BLaER1 treated with 17β-estradiol and CSF1 and Interleukin-3, amounts not matched to agents 10 nM and 100 nM (cell line): ENCODE measurements around the gene TMEM127.
"Not testable (repeated sequence)": the region's sequence is repeated elsewhere in the genome, so short reads cannot be mapped to it uniquely, and the experiment has no call there.

Source experiments
- H3K27ac ChIP-seq, 11 experiments: shearing (Covaris generic); formaldehyde crosslinking; 2 replicates each; pipeline ENCODE4 v1.8.1; 2022
- H3K27me3 ChIP-seq, 11 experiments: shearing (Covaris generic); formaldehyde crosslinking; 2 replicates each; pipeline ENCODE4 v1.8.1; 2022
- H3K36me3 ChIP-seq, 11 experiments: shearing (Covaris generic); formaldehyde crosslinking; 2 replicates each; pipeline ENCODE4 v1.8.1; 2022
- H3K4me1 ChIP-seq, 10 experiments: shearing (Covaris generic); formaldehyde crosslinking; 2 replicates each; pipeline ENCODE4 v1.8.1; 2022
- H3K4me2 ChIP-seq, 11 experiments: shearing (Covaris generic); formaldehyde crosslinking; 2 replicates each; pipeline ENCODE4 v1.8.1; 2022
- H3K4me3 ChIP-seq, 10 experiments: shearing (Covaris generic); formaldehyde crosslinking; 2 replicates each; pipeline ENCODE4 v1.8.1; 2022
- H3K9ac ChIP-seq, 11 experiments: shearing (Covaris generic); formaldehyde crosslinking; 2 replicates each; pipeline ENCODE4 v1.8.1; 2022
- H3K9me3 ChIP-seq, 11 experiments: shearing (Covaris generic); formaldehyde crosslinking; replicated peaks in 1 of 11; 2 replicates each; pipeline ENCODE4 v1.8.1; 2022
- H4K20me1 ChIP-seq, 11 experiments: shearing (Covaris generic); formaldehyde crosslinking; 2 replicates each; pipeline ENCODE4 v1.8.1; 2022
- Cebpa-rat ChIP-seq, 11 experiments: shearing (Covaris generic); IDR thresholded peaks; 2 replicates each; pipeline ENCODE4 v1.8.1; 2022

Gene TMEM127

DNA sequence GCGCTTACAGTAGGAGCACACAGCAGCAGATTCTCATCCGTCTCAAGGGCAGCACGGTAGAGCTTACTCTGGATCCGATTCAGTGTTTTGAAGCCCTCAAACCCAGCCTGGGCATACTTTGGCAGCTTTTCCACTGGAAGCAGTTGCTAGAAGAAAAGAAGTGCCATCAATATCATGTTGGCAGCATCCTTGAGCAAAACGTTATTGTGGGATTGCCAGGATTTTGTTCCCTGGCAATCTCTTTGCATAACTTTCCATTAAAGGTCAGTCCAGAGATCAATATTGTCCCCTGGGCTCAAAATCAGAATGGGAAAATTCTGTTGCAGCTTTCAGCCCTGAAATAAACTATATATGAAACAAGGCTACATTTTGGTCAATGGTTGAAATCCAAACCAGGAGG, 31.1 kb upstream of the TMEM127 start:
- peaks cover 100% of the 10 kb centered on the region in 11 experiments for H3K36me3 ChIP-seq
- H3K27me3 ChIP-seq: no peaks in the 10 kb centered on the region
- H4K20me1 ChIP-seq: peaks cover 9 to 88% (median 65%) of the 10 kb centered on the region in 11 experiments; a peak in 21 of 22 replicates

DNA sequence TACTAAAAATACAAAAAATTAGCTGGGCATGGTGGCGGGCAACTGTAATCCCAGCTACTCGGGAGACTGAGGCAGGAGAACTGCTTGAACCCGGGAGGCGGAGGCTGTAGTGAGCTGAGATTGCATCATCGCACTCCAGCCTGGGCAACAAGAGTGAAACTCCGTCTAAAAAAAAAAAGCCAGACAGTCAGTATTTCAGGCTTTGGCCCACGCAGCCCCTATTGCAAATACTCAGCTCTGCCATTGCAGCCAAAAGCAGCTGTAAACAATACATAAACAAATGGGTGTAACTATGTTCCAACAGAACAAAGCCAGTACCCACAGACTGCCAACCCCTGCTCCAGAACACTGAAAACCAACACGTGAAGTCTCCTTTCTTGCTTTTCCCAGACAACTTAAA, 28.5 kb upstream of the TMEM127 start:
- H3K4me2 ChIP-seq, H3K9me3 ChIP-seq, H3K4me1 ChIP-seq, H3K27me3 ChIP-seq, H3K27ac ChIP-seq, H3K4me3 ChIP-seq: not testable (repeated sequence)
- peaks cover 100% of the 10 kb centered on the region in 11 experiments for H3K36me3 ChIP-seq
- H4K20me1 ChIP-seq: peaks cover 0 to 74% (median 53%) of the 10 kb centered on the region in 11 experiments; a peak in 18 of 22 replicates
- peak in 3 of 11 experiments; percentile 21 to 71 (median 49); a peak in 3 of 22 replicates for TF ChIP-seq Cebpa-rat (IDR thresholded peaks at IDR 0.05)
- peak overlapping the region in 1 of 11 experiments; percentile 3; a peak in 1 of 22 replicates for H3K9ac ChIP-seq

More for the DNA sequence above, 31.1 kb upstream of the TMEM127 start:
- Histone ChIP-seq H3K9me3 (no peaks in the 10 kb centered on the region), H3K9ac (no peak overlapping the region; a peak in 1 of 22 replicates), H3K4me2 (no peak overlapping the region), H3K27ac (no peak overlapping the region), H3K4me3 (no peak overlapping the region), H3K4me1 (0 out of 20 replicates have a peak, but pooled peaks cover 0 to 6% (median 0%) of the 10 kb centered on the region in 10 experiments)
- no peak for TF ChIP-seq Cebpa-rat (IDR thresholded peaks at IDR 0.05)

DNA sequence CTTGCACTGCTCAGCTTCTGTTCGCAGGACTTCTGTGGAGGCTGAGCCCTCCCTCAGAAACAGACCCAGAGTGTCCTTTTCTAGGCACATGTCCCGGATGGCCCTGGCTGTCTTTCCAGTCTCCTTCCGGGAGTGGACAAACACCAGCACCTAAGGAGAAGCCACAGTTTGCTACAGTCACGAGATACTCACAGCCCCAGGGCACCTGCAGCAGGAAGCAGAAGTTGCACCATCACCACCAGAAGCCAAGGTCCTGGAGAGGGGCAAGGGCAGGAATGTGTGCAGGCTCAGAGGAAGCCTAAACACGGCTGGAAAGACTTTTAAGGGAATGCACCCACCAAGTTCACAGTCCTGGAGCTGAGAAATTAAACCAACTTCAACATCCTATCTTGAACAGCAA, 26.0 kb upstream of the TMEM127 start:
- H3K4me1 ChIP-seq: no peaks in the 10 kb centered on the region
- no peak overlapping the region for H3K4me2 ChIP-seq
- H3K4me3 ChIP-seq: no peak overlapping the region
- no peak overlapping the region; a peak in 1 of 22 replicates for H3K9ac ChIP-seq
- H3K27me3 ChIP-seq: no peaks in the 10 kb centered on the region
- H3K9me3 ChIP-seq: no peaks in the 10 kb centered on the region
- H4K20me1 ChIP-seq: peaks cover 0 to 74% (median 51%) of the 10 kb centered on the region in 11 experiments; a peak in 17 of 22 replicates
- peaks cover 100% of the 10 kb centered on the region in 11 experiments for H3K36me3 ChIP-seq
- TF ChIP-seq Cebpa-rat (IDR thresholded peaks at IDR 0.05): no peak
- no peak overlapping the region for H3K27ac ChIP-seq

DNA sequence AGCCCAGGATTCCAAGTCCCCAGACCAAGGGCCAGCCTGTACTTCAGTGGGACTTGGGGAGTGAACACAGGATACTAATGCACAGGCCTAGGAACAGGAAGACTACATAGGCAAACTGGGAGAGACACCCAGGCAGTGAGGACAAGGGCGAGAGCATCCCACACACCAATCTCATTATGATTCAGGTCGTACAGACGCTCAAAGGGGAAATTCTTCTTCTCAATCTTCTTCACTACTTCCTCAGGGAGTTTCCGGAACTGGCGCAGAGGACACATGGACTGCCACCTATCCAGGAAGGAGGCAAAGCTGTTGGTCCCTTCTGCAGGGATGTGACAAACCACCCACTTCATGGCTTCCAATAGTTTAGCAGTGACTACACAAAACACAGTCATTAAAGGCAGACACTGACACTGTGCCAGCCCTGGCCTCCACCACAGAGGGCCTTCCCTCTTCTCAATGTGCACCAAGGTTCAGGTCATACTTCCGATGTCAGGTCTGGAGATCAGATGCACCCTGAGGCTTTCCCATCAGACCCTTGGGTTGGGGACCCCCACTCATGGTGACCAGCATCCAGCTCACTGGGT, 21.6 kb upstream of the TMEM127 start:
- H3K27ac ChIP-seq: no peak overlapping the region
- no peak overlapping the region for H3K4me3 ChIP-seq
- peaks cover 100% of the 10 kb centered on the region in 11 experiments for H3K36me3 ChIP-seq
- TF ChIP-seq Cebpa-rat (IDR thresholded peaks at IDR 0.05): no peak
- H3K4me1 ChIP-seq: no peaks in the 10 kb centered on the region
- no peak overlapping the region for H3K4me2 ChIP-seq
- H3K9me3 ChIP-seq: no peaks in the 10 kb centered on the region
- no peaks in the 10 kb centered on the region for H3K27me3 ChIP-seq
- peaks cover 0 to 87% (median 61%) of the 10 kb centered on the region in 11 experiments; a peak in 16 of 22 replicates for H4K20me1 ChIP-seq
- H3K9ac ChIP-seq: no peak overlapping the region

DNA sequence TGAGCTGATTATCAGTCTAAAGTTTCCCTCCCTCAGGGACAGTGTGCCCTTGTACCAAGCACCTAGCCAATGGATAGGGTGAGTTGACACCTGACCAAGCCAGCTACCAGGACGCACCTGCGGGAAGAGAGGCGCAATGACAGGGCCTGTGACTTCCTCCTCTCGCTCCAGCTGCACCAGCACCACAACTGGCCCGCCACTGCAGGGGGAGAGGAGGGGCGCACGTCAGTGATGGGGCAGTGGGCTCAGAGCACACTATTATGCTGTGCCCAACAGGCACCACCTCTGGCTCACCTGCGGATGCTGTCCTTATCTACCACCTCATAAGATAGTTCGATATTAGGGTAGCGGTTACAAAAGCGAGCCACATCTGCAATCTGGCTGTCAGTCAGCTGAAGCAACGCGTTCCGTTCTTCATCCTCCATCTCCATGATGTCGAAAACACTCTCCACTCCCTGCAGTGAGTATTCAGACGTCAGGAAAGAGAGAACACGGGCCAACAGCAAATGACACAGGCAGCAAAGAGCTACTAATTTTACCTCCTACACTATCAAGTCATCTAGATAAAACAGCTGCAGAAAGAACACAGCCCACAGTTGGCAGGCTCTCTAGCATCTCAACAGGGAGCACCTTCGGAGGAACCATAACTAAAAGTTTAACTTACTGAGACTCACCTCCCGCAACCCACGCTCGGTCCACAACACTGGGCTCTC, 11.1 kb upstream of the TMEM127 start:
- Histone ChIP-seq H4K20me1 (peaks cover 0 to 88% (median 77%) of the 10 kb centered on the region in 11 experiments; a peak in 17 of 22 replicates), H3K36me3 (peaks cover 97 to 100% (median 100%) of the 10 kb centered on the region in 11 experiments), H3K4me3 (no peak overlapping the region), H3K4me1 (no peaks in the 10 kb centered on the region), H3K4me2 (no peak overlapping the region), H3K27ac (no peak overlapping the region), H3K9ac (peak overlapping the region in 1 of 11 experiments; percentile 15; a peak in 1 of 22 replicates), H3K9me3 (no peaks in the 10 kb centered on the region), H3K27me3 (no peaks in the 10 kb centered on the region)
- no peak for TF ChIP-seq Cebpa-rat (IDR thresholded peaks at IDR 0.05)

DNA sequence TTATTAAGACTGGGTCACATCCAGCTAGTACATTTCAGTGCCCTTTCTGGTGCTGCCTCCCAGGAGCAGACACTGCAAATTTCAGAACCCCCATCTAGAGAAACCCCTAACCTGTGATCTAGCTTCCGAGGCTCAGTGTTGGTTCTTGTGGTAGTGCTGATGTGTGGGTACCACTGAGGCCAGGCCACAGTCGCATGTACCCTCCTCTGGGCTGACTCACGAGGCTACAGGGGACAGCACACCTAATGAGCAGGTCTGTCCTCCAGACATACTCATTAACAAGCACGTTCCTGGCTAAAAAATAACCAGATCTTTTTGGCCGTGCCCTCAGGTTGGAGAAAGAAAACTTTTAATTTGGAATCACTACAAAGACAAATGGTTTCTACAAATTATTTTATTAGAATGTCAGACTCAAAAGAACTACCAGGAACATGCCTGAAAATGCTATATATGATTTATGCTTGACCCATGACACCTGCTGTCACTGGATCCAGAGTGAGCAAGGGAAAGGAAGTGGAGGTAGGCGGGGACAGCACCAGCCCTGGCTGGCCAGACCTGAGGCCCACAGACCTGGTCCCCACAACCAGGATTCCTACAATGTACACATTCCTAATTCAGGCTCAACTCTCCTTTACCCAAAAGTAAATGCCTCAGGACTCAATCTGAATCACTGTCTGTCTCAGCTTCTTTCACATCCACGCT, 8.7 kb upstream of the TMEM127 start:
- H4K20me1 ChIP-seq: peaks cover 0 to 96% (median 78%) of the 10 kb centered on the region in 11 experiments; a peak in 20 of 22 replicates
- no peaks in the 10 kb centered on the region for H3K4me1 ChIP-seq
- H3K27me3 ChIP-seq: no peaks in the 10 kb centered on the region
- H3K27ac ChIP-seq: no peak overlapping the region
- H3K36me3 ChIP-seq: peaks cover 96 to 100% (median 100%) of the 10 kb centered on the region in 11 experiments
- TF ChIP-seq Cebpa-rat (IDR thresholded peaks at IDR 0.05): no peak
- no peaks in the 10 kb centered on the region for H3K9me3 ChIP-seq
- no peak overlapping the region for H3K4me3 ChIP-seq
- H3K9ac ChIP-seq: peak overlapping the region in 1 of 11 experiments; percentile 19; a peak in 1 of 22 replicates
- H3K4me2 ChIP-seq: no peak overlapping the region

DNA sequence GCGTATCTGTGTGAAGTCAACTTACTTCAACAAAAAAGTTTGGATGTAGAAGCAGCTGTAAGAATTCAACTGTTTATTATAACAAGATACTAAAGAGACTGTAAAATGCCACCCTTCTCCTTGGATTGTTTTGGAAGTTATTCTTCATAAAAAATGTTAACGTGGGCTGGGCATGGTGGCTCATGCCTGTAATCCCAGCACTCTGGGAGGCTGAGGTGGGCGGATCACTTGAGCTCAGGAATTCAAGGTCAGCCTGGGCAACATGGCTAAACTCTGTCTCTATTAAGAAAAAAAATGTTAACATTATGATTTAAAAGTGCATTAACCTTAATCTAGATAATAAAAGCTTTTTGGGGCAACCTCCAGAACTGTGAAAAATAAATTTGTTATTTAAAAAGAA, 8.0 kb upstream of the TMEM127 start:
- Histone ChIP-seq H3K9ac (no peak overlapping the region), H3K4me3 (no peak overlapping the region), H3K4me1 (no peaks in the 10 kb centered on the region), H3K27ac (no peak overlapping the region), H3K36me3 (peaks cover 96 to 100% (median 100%) of the 10 kb centered on the region in 11 experiments), H3K4me2 (no peak overlapping the region), H4K20me1 (peaks cover 0 to 97% (median 76%) of the 10 kb centered on the region in 11 experiments; a peak in 21 of 22 replicates), H3K27me3 (no peaks in the 10 kb centered on the region), H3K9me3 (no peaks in the 10 kb centered on the region)
- TF ChIP-seq Cebpa-rat (IDR thresholded peaks at IDR 0.05): no peak

DNA sequence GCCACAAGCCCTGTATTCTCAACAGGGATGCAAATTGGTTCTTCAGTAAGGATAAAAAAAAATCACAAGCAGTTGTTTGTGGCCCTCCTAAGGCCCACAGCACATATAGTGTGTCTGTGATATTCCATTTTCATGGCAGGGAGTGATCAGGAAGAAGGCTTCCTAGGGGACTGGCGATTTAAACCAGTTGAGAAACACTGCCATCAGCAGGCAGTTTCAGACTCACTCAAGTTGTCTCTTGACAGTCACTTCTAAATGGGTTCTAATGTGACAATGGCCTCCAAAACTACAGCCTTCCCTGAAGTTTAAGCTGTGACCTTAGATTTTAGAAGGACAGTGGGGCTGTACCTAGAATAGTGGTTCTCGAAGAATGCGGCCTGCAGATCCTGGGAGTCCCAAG, 6.2 kb upstream of the TMEM127 start:
- peaks cover 94 to 99% (median 98%) of the 10 kb centered on the region in 11 experiments for H3K36me3 ChIP-seq

More for the DNA sequence above, 6.2 kb upstream of the TMEM127 start:
- H4K20me1 ChIP-seq: peaks cover 7 to 97% (median 75%) of the 10 kb centered on the region in 11 experiments; a peak in 21 of 22 replicates
- TF ChIP-seq Cebpa-rat (IDR thresholded peaks at IDR 0.05): no peak
- no peaks in the 10 kb centered on the region for H3K9me3 ChIP-seq
- no peak overlapping the region for H3K27ac ChIP-seq
- H3K4me1 ChIP-seq: peaks cover 7 to 10% (median 9%) of the 10 kb centered on the region in 10 experiments
- no peaks in the 10 kb centered on the region for H3K27me3 ChIP-seq
- no peak overlapping the region for H3K4me3 ChIP-seq
- no peak overlapping the region for H3K4me2 ChIP-seq
- H3K9ac ChIP-seq: peak overlapping the region in 2 of 11 experiments; percentile 29 to 44; a peak in 1 of 22 replicates
